NCI-H1417 treated with DMSO at 0.1 percent for 48 hours (cell line): Measurements from ENCODE around the gene UPP1.
"Not testable (repeated sequence)": the region's sequence is repeated elsewhere in the genome, so short reads cannot be mapped to it uniquely, and the experiment has no call there.

Experiments used
- DNase-seq: peaks from one replicate; lab custom pipeline; 2025; lab: John Stamatoyannopoulos, UW

UPP1 gene

DNA sequence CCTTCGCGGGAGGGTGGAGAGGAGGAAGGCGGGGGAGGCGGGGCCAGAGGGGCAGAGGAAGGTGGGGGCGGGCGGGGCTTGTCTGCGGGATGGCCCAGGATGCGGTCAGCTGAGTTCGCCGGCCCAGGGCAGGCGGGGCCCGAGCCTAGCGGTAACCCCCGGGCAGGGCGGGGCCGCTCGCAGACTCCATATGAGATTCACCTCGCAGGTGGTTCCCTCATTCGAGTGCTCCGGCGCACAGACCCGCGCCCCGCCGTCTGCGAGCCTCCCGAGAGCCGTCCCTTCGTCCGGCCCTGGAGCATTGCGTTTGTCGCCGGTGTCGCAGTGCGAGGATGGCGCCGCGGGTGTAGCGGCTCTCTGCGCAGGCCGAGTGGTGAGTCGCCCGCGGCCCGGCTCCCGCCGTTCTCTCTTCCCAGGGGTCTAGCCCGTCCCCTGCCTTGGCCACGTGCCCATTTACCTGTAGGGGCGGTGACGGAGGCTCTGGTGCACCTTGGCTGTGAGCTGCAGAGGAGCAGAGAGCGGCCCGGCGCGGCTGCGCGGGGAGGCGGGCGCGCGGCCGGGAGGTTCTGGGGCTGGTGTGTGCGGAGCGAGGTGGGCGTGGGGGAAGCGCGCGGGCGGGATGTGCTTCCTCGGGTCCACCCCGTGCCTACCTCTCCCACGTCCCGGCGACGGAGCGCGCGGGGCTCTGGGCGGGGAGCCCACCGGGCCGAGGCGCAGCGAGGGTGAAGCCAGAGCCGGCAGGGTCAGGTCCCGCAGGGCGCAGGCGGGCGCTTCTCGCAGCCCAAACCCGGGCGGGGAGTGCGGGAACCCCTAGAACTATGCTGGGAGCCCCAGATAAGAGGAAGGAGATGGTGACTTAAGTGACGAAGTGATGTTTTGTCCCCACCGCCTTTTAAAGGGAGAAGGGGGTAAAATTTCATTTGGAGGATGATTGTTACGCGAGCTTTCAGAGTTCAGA is at the start of gene UPP1:
Gene UPP1, plus strand, starts transcription at position 220 of the 958 bp plus-strand sequence. CDS start 5,519 bp downstream, outside the sequence.
- DNase-seq, result peak; percentile 9

DNA sequence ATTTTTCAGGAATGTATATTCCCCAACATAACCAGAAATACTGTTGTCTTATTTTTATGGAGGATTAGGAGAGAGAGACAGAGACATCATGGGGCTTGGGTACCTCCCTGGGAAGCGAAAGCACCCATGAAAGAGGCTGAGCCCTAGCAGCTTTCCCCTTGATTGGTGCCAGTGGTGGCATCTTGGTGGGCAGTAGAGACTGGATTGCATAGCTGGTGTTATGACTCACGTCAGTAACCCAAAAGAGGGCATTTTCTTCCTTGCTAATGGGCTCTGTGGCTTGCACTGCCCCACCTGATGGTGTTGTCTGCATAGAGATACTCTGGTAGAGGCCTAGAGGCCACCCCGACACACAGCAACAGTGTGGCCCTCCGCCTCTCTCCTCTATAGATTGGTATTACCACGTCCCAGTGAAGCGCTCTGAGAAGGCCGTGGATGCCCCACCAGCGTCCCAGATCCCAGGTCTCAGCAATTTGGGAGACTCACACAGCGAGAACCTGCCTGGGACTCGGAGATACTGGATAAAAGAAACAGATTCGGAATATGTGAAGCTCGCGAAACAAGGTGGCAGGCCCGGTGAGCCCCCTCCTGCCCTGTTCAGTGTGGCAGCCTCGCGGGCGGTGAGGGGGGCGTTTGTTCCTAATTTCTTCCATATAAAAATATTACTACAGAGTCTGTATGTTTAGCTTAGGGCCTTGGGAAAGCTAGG is 48.0 kb upstream of the UPP1 start:
- DNase-seq, result no peak

DNA sequence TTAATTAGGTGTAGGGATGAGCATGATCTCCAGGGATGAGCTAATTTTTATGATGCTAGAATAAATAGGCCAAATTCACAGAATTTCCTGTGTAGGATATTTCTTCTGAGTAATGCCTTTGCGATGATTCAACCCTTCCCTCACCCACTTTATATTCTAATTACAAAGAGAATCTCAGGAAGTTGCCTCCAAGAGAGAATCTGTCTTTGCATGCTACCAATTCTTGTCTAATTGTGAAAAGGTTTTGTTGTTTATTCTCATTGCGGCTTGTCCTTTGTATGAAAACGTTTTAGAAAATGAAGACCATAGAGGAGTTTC is 47.5 kb upstream of the UPP1 start:
- no peak for DNase-seq

DNA sequence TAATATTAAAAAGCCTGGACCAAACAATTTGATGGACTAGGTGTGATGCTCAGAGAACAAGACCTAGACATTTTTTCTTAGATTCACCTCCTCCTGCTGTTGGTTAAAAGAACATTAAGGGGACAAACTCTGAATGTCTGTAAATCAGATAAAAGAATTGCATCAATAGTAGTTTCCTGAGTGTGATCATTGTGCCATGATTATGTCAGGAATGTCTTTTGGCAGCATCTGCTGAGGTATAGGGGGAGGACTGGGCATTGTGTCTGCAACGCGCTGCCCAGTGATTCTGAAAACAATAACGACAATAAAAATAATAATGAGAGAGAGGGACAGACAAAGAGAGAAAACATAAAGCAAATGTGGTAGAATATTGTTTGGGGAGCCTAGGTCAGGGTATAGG is 46.8 kb upstream of the UPP1 start:
- DNase-seq, result no peak

DNA sequence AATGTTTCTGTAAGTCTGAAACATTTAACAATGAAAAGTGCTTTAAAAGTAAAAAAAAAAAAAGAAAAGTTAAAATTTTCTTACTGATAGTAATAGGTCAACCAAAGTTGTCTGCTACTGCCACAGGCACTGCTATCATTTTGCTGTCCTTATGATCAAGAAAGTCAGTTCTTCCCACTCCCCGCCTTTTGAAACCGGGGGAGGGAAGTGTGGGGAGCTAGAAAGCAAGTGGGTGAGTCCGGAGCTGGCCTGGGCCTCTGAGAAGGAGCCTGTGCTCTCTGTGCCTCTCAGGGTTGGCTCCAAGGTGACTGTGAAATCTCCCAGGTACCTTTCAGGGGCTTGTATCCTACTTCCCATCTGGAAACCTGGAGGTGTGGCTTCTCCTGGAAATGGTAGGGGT is 46.4 kb upstream of the UPP1 start:
- DNase-seq, result no peak

DNA sequence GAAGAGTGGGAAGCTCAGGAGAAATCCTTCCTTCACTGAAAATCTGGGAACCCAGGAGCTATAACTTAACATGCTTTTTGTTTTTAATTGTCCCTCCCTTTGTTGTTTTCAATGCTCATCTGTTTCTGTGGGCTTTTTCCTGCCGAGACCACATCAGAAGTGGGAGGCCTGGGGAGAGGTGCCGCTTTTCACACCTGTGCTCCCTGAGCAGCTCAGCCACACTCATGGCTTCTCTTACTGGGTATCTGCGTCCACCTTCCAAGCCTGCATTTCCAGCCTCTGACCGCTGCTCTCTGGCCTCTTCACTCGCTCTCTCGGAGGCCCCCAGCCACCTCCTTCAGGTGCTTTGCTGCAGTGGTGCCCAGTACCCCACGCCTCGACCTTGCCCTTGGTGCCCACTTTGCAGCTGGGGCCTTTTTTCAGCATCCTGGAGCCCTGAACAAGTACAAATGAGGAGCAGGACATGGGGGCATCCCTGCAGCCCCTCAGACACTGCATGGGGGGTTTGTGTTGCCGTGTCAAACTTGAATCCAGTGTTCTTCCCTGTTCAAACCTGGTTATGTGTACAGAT is 43.8 kb upstream of the UPP1 start:
- no peak for DNase-seq

DNA sequence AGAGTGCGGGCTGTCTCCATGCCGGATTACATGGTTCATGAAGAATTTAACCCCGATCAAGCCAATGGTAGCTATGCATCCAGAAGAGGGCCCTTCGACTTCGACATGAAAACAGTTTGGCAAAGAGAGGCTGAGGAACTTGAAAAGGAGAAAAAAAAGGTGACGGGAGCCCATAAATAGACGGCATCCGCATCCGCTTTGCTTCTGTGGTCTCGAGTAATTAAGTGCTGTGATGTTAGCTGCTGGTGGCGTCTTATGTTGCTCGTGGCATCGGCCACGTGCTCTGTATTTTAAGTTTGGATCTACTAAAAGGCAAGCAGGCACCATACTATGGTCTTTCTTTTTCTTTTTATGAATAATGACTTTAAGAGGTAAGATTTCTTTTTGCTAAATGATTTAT is 42.6 kb upstream of the UPP1 start:
- no peak for DNase-seq

DNA sequence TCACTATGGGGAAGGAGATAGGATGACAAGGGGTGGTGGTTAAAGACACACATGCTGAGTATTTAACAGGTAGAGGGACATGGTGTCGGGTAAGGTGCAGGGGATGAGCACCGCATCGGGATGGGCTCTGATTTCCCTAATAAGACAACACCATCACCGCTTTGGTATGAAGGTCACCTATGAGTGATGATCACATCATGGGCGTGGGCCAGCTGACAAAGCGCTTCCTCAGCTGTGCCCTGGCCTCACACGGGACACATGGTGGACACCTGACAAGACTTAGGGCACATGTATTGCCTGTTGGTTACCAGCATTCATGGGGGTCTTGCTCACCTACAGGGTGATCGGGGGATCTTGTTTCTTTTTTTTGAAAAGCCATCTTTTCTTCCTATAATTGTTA is 41.0 kb upstream of the UPP1 start:
- no peak for DNase-seq

DNA sequence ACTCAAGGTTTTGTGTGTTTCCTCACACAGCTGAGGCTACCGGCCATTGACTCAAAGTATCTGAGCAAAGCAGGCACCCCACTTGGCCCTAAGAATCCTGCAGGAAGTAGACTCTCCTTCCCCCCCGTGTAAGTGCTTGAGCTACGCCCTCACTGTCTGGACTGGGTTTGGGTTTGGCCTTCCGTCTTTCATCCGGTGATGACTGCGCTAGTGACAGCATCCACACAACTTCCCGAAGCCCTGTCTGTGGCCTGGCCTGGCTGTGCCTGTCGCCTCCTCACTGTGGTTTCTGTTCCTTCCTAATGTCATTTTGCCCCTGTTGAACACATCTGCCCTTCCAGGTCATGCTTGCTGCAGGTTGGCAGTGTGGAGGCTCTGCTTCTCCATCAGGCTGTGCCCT is 39.2 kb upstream of the UPP1 start:
- DNase-seq, result no peak

DNA sequence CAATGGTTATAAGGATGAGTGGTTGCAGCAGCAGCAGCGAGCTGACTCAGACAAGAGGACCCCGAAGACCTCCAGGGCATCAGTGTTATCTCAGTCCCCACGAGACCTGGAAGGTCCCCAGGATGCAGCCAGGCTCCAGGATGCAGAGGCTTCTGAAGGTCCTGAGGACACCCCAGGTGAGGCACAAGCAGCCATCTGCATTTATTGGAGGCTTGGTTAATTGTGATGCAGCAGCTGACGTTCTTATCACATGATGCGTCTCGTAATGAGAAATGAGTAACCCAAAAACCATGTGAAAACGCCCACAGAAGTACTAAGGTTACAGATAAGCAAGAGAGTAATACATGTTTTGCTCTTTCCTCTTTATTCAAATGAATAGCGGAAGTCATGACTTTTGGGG is 36.3 kb upstream of the UPP1 start:
- no peak for DNase-seq

DNA sequence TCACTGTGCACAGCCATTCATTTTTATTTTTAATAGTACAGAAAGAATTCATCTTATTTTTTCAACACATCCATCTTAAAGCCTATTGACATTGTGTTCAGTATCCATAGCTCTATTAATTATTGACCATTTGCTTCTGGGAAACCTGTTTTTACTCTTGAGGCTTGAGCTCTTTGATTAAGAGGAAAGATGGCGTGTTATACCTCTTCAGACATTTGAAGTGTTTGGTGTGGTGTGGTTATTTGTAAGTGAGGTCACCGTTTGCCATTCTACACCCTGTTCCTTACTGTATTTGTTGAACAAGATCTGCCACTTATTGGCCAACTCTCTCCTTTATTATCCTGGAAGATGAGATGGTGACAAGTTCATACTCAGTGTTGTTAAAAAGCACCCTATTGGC is 35.3 kb upstream of the UPP1 start:
- DNase-seq, result no peak

DNA sequence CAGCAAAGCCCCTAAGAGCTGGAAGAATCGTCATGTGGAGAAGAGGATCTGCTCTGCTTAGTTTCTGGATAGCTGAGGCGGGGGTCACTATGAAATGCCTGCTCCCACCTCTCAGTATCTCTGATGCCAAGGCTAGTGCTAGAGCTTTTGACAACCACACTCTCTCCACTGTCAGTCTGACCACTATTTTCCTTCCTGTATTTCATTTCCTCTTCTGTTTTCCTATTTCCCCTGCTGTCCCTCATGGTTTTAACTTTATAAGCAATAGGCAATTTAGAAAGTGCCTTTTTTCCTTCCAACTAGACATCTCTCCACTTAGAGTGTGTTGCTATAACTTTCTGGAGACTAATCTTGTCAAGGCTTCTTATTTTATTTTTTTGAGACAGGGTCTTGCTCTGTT is 30.1 kb upstream of the UPP1 start:
- DNase-seq, result no peak

DNA sequence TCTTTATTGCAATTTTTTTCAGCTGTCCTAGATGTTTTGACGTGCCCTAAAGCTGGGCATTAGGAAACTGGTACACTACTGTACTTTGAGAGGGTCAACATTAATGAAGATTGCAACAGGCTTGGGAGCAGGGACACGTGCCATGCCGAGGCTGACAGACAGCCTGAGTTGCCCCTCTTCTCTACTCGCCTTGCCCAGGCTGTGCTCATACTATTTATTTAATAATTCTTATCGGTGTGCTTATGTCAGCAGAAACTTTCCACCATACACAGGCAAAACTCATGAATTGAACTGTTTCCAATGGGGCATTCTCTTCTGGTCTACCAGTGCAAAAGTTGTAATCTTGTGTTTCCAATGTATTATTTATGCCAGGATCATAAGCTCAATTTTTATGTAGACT is 29.4 kb upstream of the UPP1 start:
- no peak for DNase-seq

DNA sequence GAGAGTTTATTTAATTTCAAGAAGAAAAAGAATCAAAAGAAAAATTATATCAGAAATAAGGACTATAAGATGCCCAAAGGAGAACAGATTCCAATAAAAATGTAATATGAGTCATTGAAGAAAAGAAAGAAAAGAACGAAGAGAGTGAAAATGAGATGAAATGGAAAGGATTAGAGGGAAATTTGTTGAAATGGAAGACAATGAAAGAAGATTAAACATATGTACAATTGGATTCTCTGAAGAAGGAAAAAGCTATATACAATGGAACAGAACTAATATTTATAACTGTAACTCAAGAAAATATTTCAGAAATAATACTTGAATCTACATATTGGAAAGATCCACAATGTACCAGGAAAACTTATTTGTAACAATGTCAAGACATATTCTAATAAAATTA is 25.1 kb upstream of the UPP1 start:
- no peak for DNase-seq

DNA sequence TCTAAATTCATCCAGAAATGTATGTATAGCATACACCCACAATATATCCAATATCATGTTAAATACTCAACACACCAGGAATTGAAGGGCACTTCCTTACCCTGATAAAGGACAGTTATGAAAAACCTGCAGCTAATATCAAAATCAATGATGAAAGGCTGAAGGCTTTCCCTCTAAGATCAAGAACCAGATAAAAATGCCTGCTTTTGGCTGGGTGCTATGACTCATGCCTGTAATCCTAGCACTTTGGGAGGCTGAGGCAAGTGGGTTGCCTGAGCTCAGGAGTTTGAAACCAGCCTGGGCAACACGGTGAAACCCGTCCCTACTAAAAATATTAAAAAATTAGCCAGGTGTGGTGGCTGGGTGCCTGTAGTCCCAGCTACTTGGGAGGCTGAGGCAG is 21.6 kb upstream of the UPP1 start:
- no peak for DNase-seq

DNA sequence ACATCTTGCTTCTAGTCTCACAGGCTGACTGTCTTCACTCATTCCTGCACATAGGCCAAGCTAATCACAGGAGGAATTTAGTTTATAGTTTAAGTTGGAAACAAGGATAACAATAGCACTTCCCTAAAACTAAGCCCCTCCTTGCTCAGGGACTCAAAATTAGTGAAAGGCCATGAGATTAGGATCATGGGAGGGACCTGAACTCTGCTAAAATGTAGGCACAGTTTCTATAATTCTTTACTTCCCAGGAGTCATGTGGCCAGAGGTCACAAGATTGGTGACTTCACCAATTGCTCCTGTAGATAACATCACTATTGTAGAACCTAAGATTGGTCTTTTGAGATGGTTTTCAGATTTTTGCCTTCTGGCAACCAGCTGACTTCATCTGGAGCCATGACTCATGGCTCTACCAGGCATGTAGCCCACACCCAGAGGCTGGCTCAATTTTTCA is 14.8 kb upstream of the UPP1 start:
- DNase-seq, result no peak

DNA sequence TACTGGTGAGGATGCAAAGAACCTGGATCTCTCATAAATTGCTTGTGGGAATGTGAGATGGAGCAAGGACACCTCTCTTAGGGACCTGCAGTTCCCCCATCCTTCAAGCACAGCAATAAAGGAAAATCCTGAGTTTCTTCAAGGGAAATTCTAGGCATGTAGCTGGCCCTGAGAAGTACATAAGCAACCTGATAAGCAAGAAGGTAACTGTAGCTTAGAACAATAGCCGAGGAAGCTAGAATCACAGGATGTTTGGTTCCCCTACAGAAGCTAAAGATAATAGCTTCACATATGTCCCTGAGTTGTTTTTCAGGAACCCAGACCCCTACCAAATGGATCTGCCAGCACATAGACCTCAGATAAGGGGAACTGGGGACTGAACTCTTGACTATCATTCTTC is 11.6 kb upstream of the UPP1 start:
- no peak for DNase-seq

DNA sequence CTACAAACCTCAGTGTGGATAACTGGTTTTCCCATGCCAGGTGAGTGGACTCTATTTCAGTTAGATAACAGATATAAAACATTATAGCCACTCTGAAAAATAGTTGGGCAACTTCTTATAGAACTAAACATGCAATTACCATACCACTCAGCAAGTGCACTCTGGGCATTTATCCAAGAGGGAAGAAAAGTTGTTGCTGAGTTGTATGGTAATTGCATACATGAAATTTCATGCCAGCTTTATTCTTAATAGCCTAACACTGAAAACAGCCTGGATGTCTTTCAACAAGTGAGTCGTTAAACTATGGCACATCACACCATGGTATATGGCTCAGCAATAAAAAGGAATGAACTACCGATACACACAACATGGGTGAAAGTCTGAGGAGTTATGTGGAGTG is 10.6 kb upstream of the UPP1 start:
- DNase-seq, result no peak

DNA sequence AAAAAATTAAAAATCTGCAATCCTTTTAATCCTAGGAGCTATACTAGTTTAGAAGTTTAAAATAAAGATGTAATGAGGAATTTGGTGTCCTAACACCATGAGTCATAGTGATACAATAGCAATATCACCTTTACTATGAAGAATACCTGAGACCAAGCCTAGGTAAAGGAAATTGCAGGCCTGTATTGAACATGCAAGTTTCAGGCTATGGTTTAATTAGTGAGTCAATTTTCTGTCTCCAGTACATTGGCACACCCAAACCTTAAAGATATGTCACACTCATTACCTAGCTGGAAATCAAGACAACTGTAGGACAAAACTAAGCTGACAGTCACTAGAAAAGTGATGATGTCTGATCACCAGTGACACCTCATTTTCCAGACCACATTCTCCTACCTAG is 6.7 kb upstream of the UPP1 start:
- not testable (repeated sequence) for DNase-seq

DNA sequence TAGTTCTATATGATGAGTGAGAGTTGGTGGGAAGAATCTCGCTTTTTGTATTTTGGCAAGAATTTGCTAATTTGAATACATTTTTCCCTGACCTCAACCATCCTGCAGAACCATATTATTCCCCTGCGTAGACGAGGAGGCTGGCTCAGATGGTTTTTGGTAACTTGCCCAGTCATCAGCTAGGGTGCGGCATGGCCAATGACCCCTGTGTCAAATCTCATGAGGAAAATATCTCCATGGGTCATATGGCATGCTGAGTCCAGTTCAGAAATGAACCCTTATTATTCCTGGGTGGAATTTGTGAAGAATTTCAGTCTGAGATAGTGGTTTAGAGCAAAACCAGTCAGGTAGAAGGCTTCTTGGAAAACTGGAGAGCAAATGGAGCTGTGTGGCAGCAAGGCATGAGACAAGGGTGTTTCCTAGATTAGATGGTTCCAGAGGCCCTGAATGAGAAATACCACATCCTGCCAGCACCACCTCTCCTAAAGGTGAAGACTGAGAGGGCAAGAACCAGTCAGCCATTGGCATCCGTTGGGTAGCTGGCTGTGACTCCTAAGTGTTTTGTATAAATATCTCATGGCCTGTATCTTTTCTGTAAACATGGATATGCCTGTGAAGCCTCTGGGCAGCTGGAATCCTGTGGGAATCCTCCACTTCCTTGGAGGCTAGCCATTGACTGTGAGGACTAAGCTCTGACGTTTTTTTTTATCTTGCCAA is 5.8 kb upstream of the UPP1 start:
- DNase-seq, result no peak

DNA sequence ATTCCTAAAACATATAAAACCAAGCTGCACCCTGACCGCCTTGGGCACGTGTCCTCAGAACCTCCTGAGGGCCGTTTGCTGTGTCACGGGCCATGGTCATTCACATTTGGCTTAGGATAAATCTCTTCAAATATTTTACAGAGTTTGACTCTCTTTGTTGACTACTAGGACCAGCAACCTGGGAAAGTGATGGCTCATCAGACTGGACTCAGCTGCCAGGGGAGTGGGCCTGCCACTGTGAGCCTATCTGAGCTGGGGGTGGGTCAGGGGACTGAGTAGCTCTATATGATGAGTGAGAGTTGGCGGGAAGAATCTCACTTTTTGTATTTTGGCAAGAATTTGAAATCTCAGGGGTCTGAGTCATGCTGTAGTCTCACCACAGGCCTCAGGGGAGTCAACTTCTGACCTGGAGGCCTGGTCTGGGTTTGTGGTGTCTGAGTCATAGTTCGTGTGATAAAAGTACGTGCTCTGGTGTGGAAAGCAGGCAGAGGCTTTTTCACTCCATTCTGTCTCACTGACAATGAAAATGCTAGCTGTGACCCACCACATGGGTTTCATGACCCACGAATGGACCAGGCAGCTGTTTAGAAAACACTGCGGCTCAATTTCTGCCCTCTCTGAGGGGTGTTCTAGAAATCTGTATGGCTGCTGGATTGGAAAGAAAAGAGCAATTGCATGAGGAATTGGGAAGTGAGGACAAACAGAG is 4.2 kb upstream of the UPP1 start:
- no peak for DNase-seq

DNA sequence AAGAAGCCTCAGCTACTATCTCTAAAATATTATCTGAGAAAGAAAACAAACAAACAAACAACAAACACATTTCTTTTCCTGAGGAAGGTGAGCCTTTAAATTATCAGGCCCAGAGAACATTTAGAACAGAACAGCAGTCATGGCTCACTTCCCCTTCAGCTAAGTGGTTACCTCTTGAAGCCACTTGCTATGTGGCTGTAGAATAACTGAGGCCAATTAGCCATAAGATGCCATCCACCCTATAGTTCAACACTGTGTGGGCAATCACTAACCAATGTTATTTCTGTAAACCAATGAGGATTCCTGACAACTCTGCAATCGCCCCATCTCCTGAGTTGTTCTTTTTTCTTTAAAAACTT is 3.7 kb upstream of the UPP1 start:
- DNase-seq, result no peak
